GM12891 (cell line): ENCODE results near the gene NOS3.

Source experiments
- DNase-seq: peaks from one replicate; pipeline ENCODE4 v3.0.0; 2011; ENCODE audit warnings: low spot score; ENCODE audit not compliant: insufficient read length
- FAIRE-seq: peaks from 2 replicates; lab custom pipeline; 2011; peaks lifted over from hg19 to GRCh38; lab: Jason Lieb, UNC
- PAX5 ChIP-seq: IDR thresholded peaks from 2 replicates; pipeline ENCODE4 v1.6.1; 2011; ENCODE audit warnings: low read length, moderate library complexity, mild to moderate bottlenecking; ENCODE audit not compliant: insufficient read depth, severe bottlenecking
- POLR2A ChIP-seq: IDR thresholded peaks from 2 replicates; pipeline ENCODE4 v1.6.1; 2011; ENCODE audit warnings: low read depth, low read length, control low read depth
- POLR2AphosphoS5 ChIP-seq: IDR thresholded peaks from 2 replicates; pipeline ENCODE4 v1.6.1; 2011; ENCODE audit warnings: low read depth, low read length, control low read depth
- POU2F2 ChIP-seq: IDR thresholded peaks from 2 replicates; pipeline ENCODE4 v1.6.1; 2011; ENCODE audit warnings: low read depth, mild to moderate bottlenecking, control low read depth, low read length, moderate library complexity
- SPI1 ChIP-seq: IDR thresholded peaks from 2 replicates; pipeline ENCODE4 v1.6.1; 2011; ENCODE audit warnings: low read depth, low read length, control low read depth
- TAF1 ChIP-seq: IDR thresholded peaks from 2 replicates; pipeline ENCODE4 v1.6.1; 2011; ENCODE audit warnings: low read depth, low read length, control low read depth

Gene NOS3

DNA sequence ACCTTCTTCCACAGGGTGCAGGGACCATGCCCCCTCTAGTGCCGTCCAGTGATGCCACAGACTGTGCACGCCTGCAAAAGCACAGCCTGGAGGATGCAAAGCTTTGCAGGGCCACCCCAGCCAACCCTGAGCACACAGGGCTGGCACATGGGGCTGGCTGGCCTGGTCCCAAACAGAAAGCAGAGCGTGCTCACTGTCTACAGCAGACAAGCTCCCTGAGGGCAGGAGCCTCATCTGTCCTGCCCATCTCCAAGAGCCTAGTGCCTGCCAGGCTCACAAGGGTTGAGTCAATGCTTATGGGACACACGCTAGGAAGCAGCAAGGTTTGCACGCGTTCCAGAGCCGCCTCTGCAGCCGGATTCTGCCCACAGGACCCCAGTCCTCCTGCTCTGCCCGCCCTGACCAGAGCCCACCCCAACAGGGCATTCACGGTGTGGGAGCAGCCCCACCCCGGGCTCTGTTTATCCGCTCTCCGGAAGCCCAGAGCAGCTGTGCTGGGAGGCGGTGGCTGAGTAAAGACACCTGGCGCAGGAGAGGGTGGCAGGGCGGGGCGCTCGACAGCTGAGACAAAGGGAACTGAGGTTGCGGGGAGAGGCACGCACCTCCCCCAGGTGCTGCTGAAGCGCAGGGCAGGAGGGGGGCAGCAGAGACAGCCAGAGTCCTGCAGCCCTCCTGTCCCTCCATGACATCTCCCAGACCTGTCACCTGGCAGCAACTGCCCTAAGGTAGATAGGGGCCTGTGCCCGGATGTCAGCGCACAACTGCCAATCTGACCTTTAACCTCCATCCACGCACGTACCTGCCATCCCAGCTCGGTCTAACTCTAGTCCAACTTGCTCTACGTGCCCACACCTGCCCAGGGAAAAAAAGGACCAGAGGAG, 17.0 kb upstream of the NOS3 start:
- FAIRE-seq: no peak
- TF ChIP-seq POLR2AphosphoS5 (no peak), POU2F2 (no peak), SPI1 (no peak), PAX5 (no peak), POLR2A (no peak), TAF1 (no peak)
- DNase-seq: no peak

DNA sequence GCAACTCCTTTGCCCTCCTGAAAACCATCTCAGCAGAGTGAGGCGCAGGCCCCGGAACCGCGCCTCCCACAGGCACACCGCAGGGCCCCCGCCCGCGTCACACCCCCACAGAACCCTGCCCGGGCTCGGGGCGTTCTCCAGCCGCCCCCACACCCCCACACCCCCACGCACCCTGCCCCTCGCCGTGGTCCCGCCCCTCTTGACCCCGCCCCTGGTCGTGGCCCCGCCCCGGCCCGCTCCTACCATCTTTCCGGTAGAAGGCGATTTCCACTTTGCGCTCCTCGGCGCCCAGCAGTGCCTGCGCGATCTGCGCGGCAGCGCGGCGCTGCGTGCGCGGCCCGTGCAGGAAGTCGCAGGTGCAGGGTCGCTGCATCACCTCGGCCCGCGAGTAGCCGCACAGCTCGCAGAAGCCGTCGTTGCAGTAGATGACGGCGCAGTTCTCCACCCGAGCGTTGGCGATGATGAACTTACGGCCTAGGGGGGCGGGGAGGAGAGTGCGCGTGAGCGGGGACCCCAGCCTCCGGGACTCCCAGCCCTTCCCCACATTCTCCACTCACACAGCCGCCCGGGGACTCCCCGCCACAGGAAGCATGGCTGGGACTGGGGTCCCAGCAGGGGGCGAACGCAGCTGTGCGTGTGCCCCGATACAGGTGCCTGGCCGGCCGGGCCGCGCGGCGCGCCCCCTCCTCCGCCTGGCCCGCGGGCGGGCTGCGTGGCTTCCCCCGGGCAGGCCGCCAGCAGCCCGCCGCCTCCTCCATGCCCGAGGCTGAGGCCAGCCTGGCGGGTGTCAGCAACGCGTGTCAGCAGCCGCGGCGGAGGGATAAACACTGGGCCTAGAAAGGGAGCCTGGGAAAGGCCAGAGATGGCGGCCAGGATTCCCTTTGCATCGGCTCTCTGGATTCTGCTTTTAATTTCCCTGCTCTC, 16.1 kb upstream of the NOS3 start:
- FAIRE-seq (peak; percentile 84), DNase-seq (peak; percentile 75)
- TF ChIP-seq SPI1: no peak
- no peak for TF ChIP-seq POLR2AphosphoS5
- TF ChIP-seq TAF1: no peak
- no peak for TF ChIP-seq POU2F2
- no peak for TF ChIP-seq PAX5
- TF ChIP-seq POLR2A: no peak

DNA sequence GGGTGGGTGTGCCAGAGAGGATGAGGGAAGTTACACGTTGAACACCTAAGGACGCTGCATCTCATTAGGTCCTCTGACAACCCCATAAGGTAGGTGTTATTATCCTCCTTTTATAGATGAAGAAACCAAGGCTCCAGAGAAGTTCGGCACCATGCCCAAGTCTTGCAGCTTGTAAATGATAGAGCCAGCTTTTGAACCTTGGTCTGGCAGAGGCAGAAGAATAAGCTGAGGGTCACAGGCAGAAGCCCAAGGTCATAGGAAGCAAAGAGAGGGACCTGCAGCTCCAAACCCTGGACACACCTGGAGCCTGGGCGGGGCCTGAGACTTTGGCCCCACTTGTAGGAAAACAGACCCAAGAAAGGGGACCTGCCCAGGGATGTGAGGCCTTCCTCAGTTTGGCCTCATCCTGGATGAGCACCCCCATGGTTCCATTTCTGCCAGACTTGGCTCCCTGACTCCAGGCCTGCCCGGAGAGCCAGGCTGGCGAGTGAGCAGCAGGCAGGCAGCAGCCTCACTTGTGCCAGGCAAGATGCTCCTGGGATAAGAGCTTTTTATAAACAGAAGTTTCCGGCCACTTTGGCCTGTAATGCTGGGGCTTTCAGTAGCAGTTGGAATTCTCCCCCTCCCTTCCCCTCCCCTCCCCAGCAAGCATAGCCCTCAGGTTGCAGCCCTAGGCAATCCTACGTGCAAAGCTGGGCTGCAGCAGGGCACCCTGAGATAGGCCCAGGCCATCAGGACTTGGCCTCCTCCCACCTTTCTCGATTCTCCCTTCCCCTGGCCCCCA, 15.1 kb upstream of the NOS3 start:
- no peak for DNase-seq
- FAIRE-seq: no peak
- TF ChIP-seq POU2F2: no peak
- no peak for TF ChIP-seq SPI1
- no peak for TF ChIP-seq TAF1
- no peak for TF ChIP-seq POLR2A
- TF ChIP-seq POLR2AphosphoS5: no peak
- TF ChIP-seq PAX5: no peak

DNA sequence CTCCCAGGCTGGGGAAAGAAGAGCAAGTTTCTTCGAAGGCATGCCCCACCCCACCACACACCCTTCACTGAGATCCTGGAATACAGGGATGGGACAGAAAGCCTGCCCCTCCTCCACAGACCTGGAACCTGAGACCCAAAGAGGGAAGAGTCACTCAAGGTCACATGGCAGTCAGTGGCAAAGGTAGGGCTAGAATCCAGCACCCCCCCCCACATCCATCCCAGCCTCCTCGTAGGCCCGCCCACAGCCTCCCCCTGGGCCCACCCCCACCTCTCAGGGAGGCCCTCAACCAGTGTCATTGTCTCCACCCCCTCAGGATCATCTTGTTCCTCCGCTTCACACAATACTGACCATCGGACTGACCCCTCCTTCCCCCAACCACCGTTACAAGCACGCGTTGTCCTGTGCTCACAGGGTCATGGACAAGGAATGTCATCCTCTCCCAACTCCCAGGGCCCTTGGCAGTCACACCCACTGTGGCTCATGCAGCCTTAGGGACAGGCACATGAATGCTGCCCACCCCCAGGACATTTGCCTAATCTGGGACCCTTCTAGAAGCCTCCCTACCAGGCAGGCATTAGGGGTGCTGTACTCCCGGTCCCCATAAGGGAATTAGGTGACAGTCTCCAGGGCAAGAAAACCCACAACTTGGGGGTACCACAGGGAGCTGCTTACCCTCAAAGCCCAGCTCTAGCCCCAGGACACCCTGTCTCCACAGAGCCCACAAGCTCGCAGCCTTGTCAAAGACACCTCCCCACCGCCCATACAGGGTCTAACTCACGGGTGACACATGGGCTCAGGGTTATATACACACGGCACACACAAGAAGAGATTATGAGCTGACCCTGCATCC, 14.1 kb upstream of the NOS3 start:
- TF ChIP-seq TAF1 (no peak), SPI1 (no peak), POU2F2 (no peak), POLR2AphosphoS5 (no peak), PAX5 (no peak), POLR2A (no peak)
- no peak for FAIRE-seq
- no peak for DNase-seq

DNA sequence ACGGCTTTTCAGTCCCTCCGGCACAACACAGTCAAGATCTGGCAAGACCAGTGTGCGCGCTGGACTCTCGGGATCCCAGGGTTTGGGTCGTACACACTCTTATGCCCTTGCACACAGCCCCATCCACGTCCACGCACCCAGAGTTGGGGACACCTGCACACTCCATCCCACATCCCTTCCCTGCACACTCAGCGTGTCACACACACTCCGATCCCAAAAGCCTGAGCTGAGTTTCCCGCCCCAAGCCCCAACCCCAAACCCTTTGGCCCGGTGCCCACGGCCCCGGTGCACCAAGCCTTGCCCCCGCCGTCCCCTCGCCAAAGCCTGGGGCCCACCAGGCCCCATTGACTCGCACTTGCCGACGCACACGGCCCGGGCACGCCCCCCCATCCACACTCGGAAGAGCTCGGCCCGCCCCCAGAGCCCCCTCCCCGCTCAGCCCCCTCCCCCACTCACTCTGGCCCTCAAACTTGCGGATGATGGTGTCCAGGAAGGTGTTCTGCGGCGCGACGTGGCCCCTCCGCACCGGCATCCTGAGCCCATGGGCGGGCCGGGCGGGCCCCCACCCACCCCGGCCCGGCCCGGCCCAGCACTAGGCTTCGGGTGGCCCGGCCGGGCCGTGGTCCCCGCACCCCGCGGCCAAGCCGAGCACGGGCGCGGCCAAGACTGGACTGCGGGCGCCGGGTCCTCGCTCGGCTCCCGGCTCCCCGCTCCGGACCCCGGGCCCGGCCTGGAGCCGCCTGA, 13.3 kb upstream of the NOS3 start:
- DNase-seq (no peak), FAIRE-seq (no peak)
- no peak for TF ChIP-seq PAX5

DNA sequence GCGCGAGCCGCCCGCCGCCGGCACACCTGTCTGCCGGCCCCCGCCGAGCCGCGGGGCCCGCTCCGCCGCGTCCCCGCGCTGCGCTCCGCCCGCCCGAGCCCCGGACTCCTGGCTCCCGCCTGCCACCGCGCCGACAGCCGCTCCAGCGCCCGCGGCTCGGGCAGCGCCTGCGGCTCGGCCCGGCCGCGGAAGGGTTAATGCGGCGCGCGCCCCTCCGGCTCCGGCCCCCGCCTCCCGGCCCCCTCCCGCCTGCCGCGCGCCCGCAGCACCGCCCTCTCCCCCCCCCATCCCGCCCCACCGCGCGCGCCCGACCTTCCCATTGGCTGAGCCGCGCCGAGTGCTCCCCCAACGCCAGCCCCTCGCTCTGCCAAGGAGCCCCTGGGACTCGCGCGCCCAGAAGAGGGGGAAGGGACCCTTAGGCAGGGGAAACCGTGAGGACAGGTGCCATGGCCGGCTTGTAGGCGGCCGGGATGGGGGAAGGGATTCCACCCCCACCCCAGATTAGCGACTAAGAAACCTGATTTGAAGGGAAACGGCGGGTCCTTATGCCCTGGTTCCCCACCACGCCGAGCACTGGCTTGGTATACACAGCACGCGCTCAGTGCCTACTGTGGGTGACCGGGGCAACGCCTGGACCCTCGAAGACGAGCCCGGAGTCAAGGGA, 12.6 kb upstream of the NOS3 start, which contains the start of gene KCNH2:
Gene KCNH2, minus strand, starts transcription at position 196 of the 664 bp plus-strand sequence. CDS start 408 bp downstream, outside the sequence.
- FAIRE-seq (no peak), DNase-seq (no peak)
- TF ChIP-seq SPI1 (no peak), POLR2A (no peak), TAF1 (no peak), POLR2AphosphoS5 (no peak), POU2F2 (no peak), PAX5 (no peak)

DNA sequence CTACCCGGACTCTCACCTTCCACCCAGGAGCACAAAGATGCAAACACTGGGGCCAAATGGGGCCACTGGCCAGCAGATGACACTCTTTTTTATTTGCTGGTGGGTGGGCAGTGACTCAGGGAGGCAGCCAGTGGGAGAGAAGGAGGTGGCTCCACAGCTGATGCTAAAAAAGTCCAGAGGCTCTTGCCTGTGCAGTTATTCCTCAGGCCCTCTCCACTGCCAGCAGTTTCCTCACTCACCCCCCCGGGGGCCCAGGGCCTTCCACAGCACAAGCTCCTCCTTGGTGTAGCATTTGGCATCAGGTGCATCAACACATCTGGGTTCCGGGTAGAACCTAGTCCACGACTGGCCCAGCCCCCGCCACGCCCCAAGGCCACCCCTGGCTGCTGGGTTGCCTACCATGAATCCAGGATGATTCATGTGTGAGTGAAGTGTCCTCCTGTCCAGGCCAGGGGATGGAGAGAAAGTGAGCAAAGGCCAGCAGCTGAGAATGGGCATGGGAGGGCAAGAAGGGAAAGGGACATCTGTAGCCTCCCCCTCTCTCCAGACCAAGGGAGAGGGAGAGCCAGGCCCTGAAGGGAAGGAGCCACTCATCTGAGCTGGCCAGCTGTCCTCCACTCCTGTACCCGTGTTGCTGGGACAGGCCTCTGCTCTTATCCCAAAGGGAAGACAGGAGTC, 11.0 kb upstream of the NOS3 start:
- DNase-seq (no peak), FAIRE-seq (no peak)
- TF ChIP-seq PAX5 (no peak), SPI1 (no peak), TAF1 (no peak), POU2F2 (no peak), POLR2AphosphoS5 (no peak), POLR2A (no peak)
